Vagina (tissue), 2 donors: ENCODE measurements around the gene JAKMIP1.

ENCODE experiments used
- POLR2A ChIP-seq, 2 donors: fragments of 450-650 bp; IDR thresholded peaks; one replicate each; pipeline ENCODE4 v1.6.1; 2017; ENCODE audit warnings: antibody characterized with exemption in 2 of 2, mild to moderate bottlenecking in 2 of 2, moderate library complexity in 2 of 2
- POLR2AphosphoS5 ChIP-seq, 2 donors: sonication (generic); formaldehyde crosslinking; IDR thresholded peaks; one replicate each; pipeline ENCODE4 v1.9.0; 2017; ENCODE audit warnings: antibody characterized with exemption in 2 of 2, mild to moderate bottlenecking in 2 of 2, low read depth in 1 of 2; ENCODE audit not compliant: insufficient read depth in 1 of 2
- TF ChIP-seq, protein P1 (sequence below), 3 experiments: fragments of 450-650 bp in 2 of 3; fragments of 200-600 bp in 1 of 3; sonication (generic) in 1 of 3; IDR thresholded peaks; one replicate each; pipeline ENCODE4 v1.5.1; 2017 to 2019; ENCODE audit warnings: antibody characterized with exemption in 3 of 3, mild to moderate bottlenecking in 2 of 3, moderate library complexity in 2 of 3

DNA sequence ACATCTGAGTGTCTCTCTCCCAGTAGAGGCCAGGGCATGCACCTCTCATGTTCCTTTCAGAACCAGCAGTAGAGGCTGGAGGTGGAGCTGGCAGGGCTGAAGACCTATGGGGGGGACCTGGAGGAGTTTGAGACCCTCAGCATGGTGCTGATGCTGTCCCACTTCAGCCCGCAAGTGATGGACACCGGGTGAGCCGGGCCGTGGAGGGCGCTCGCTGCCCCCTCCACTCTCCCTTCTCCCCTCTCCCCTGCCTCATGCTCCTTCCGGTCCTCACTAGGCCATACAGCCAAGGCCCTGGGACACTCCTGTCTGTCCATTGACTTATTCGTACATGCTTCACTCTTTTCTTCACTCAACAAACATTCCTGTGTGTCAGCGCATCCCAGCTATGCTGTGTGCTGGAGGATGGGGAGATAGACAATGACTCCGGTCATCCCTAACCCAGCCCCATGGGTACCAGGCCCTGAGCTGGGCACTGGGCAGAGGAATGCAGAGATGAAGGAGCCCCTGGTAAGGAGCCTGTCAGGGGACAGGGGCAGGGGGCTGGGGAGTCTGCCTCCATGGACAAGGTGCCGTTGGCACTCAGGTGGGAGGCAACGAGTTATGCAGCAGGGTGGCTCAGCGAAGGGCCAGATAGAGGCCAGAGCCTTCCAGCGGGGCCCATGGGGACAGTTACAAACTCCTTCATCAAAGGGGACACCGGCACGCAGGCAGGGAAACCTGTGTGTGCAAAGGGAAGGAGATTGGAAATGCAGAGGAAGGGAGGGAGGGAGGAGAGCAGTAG is 40.9 kb upstream of the JAKMIP1 start:
- TF ChIP-seq, protein P1, sequence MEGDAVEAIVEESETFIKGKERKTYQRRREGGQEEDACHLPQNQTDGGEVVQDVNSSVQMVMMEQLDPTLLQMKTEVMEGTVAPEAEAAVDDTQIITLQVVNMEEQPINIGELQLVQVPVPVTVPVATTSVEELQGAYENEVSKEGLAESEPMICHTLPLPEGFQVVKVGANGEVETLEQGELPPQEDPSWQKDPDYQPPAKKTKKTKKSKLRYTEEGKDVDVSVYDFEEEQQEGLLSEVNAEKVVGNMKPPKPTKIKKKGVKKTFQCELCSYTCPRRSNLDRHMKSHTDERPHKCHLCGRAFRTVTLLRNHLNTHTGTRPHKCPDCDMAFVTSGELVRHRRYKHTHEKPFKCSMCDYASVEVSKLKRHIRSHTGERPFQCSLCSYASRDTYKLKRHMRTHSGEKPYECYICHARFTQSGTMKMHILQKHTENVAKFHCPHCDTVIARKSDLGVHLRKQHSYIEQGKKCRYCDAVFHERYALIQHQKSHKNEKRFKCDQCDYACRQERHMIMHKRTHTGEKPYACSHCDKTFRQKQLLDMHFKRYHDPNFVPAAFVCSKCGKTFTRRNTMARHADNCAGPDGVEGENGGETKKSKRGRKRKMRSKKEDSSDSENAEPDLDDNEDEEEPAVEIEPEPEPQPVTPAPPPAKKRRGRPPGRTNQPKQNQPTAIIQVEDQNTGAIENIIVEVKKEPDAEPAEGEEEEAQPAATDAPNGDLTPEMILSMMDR (IDR thresholded peaks at IDR 0.05) = no peak
- no peak for TF ChIP-seq POLR2A (IDR thresholded peaks at IDR 0.05)
- TF ChIP-seq POLR2AphosphoS5 (IDR thresholded peaks at IDR 0.05; ENCODE audit: insufficient read depth in 1 of 2, low read depth in 1 of 2) = no peak
